ENCODE measurements around the gene APOA5.

Gene APOA5

DNA sequence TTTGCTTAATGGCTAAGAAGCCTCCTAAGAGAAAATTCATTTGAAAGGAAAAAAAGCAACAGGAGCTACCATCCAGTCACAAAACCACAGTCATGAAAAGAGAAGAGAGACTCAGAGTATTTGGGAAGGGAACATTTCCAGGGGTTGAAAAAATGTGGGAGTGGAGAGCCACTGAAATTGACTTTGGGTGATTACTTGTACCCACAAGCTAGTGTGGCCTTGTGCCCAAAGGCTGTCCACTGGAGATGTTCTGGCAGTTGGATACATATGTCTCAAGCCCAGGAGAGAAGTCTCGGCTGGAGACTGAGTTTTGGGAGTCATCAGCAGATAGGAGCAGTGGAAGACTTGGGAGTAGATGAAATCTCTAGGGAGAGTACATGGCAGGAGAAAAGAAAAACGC lies 3.2 kb upstream of the APOA5 start:
- TF ChIP-seq, protein P1, sequence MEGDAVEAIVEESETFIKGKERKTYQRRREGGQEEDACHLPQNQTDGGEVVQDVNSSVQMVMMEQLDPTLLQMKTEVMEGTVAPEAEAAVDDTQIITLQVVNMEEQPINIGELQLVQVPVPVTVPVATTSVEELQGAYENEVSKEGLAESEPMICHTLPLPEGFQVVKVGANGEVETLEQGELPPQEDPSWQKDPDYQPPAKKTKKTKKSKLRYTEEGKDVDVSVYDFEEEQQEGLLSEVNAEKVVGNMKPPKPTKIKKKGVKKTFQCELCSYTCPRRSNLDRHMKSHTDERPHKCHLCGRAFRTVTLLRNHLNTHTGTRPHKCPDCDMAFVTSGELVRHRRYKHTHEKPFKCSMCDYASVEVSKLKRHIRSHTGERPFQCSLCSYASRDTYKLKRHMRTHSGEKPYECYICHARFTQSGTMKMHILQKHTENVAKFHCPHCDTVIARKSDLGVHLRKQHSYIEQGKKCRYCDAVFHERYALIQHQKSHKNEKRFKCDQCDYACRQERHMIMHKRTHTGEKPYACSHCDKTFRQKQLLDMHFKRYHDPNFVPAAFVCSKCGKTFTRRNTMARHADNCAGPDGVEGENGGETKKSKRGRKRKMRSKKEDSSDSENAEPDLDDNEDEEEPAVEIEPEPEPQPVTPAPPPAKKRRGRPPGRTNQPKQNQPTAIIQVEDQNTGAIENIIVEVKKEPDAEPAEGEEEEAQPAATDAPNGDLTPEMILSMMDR (IDR thresholded peaks at IDR 0.05), result no peak
- H3K9me3 Mint-ChIP-seq, result no peaks in the 10 kb centered on the region
- H3K27ac Mint-ChIP-seq, result no peak overlapping the region
- no peak for DNase-seq
- H3K4me1 Mint-ChIP-seq, result peaks cover 16% of the 10 kb centered on the region
- H3K27me3 Mint-ChIP-seq (ENCODE audit: low read depth, poor library complexity), result peaks cover 18% of the 10 kb centered on the region
- H3K4me3 Mint-ChIP-seq, result no peak overlapping the region
- H3K36me3 Mint-ChIP-seq (ENCODE audit: low read depth), result no peaks in the 10 kb centered on the region

DNA sequence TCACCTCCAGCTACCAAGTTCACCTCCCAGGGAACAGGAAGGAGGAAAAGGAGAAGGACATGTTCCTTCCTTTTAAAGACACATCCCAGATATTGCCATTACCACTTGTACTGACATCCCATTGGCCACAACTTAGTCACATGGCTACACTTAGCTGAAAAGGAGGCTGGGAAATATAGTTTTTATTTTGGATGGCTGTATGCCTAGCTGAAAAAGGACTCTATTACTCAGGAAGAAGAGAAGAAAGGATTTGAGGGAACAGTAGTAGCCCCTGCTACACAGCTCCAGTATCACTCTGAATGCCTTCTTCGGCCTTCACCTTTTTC lies 2.1 kb upstream of the APOA5 start:
- Mint-ChIP-seq H3K27me3 (ENCODE audit: low read depth, poor library complexity) (peaks cover 27% of the 10 kb centered on the region), H3K36me3 (ENCODE audit: low read depth) (no peaks in the 10 kb centered on the region), H3K27ac (no peak overlapping the region), H3K4me3 (no peak overlapping the region), H3K4me1 (peaks cover 16% of the 10 kb centered on the region), H3K9me3 (no peaks in the 10 kb centered on the region)
- TF ChIP-seq, protein P1 (IDR thresholded peaks at IDR 0.05), result no peak
- DNase-seq, result no peak

DNA sequence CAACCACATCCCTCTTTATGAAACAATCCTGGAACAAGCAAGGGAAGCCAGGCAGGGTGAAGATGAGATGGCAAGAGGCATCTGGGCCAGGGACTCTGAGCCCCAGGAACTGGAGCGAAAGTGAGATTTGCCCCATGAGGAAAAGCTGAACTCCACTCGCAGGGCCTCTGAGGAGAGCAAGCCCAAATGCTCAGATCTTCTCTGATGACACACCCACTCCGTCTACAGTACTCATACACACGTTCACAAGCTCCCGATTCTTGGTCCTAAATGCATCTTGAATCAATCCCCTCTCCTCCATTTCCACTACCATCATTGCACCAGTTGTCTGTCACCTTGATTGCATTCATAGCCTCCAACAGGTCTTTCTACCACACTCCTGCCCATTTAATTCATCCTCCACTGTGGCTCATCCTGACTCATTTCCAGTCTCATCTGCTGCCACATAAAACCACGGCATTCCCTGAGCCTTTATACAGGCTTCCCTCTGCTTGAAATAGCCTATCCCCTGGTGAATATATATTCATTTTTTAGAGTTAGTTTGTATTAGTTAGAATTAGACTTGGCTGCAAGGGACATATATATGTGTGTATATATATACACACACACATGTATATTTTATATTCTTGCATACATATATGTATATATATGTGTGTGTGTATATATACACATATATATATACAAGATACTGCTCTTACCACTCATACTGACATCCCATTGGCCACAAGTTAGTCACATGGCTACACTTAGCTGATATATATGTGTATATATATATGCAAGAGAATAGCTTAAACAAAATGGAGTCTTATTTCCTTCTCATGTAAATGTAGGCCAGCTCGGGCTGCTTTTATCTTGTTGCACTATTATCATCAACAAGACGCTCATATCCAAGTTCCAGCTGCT lies 1.4 kb upstream of the APOA5 start:
- H3K27me3 Mint-ChIP-seq (ENCODE audit: low read depth, poor library complexity), result peaks cover 31% of the 10 kb centered on the region
- no peak overlapping the region for H3K27ac Mint-ChIP-seq
- no peak for DNase-seq
- peaks cover 22% of the 10 kb centered on the region for H3K4me1 Mint-ChIP-seq
- TF ChIP-seq, protein P1 (IDR thresholded peaks at IDR 0.05), result no peak
- H3K9me3 Mint-ChIP-seq, result no peaks in the 10 kb centered on the region
- no peak overlapping the region for H3K4me3 Mint-ChIP-seq
- no peaks in the 10 kb centered on the region for H3K36me3 Mint-ChIP-seq (ENCODE audit: low read depth)

DNA sequence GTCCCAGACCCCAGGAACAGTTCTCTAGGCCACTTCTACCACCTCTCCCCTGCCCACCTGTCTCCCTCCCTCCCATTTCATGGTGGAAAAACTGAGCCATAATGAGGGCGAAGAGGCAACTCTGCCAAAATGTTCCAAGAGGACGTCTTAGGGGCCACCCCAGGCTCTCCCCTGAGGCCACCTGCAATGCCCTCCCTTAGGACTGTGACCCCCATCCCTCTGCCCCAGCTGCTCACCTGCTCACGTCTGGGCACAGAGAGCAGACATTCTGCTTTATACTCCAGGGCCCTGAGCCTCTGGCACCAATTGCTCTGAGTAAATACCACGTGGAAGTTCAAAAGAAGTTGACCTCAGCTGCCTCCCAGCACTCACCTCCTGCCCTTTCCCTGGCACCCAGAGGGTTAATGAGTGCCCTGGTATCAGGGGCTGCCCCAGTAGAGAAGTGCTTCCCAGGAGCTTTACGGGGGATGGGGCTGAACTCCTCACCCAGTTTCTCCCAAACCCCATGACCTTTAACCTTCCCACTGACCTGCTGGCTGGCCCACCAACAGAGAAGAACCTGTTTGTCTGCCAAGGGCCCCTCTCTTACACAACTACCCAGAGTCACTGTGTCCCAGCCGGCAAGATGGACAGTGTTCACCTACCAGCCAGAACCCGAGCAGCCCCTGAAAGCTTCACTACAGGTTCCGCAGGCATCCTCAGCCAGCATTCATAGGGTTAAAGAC lies 627 bp upstream of the APOA5 start:
- Mint-ChIP-seq H3K27me3 (ENCODE audit: low read depth, poor library complexity) (peaks cover 31% of the 10 kb centered on the region), H3K4me3 (no peak overlapping the region), H3K9me3 (no peaks in the 10 kb centered on the region), H3K27ac (no peak overlapping the region), H3K36me3 (ENCODE audit: low read depth) (no peaks in the 10 kb centered on the region), H3K4me1 (peaks cover 24% of the 10 kb centered on the region)
- no peak for DNase-seq
- TF ChIP-seq, protein P1 (IDR thresholded peaks at IDR 0.05), result no peak

DNA sequence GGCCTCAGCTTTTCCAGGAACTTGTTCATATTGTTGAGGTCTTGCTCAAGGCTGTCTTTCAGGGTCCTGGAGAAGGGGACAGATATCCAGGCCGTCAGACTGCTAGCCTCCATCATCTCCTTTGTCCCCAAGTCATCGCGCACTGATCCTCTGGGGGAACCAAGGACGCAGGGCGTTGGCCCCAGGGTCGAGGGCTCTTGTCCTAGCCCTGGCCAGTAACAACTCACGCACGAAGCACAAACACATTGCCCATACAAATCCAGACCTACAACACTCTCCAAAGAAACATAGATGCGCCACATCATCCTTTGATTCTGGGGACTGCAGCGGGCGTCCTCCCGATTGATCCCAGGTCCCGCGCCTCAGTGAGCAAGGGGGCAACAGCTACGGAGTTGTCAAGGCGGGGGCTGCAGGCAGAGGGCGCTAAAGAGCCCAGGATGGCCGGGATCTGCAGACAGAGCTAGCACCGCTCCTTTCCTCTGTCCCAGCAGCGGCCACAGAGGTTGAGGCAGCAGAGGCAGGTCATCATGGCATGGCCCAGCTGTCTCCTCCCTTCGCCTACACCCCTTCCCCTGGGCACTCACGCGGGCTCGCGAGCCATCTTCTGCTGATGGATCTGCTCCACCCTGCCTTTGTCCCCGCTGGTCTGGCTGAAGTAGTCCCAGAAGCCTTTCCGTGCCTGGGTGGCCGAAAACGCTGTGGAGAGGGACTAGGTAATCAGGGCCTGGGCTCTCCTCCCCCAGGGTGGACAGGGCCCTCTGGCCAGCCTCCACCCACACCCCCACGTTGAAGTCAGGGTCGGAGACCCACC lies 472 bp downstream of the APOA5 start:
- H3K36me3 Mint-ChIP-seq (ENCODE audit: low read depth), result peaks cover 3% of the 10 kb centered on the region
- H3K4me3 Mint-ChIP-seq, result peak overlapping the region; percentile 39
- no peak overlapping the region for H3K27ac Mint-ChIP-seq
- TF ChIP-seq, protein P1 (IDR thresholded peaks at IDR 0.05), result peak; percentile 89
- H3K9me3 Mint-ChIP-seq, result no peaks in the 10 kb centered on the region
- H3K27me3 Mint-ChIP-seq (ENCODE audit: low read depth, poor library complexity), result peaks cover 27% of the 10 kb centered on the region
- peak; percentile 92 for DNase-seq
- peaks cover 35% of the 10 kb centered on the region for H3K4me1 Mint-ChIP-seq

Data from nephron progenitor cell (in vitro differentiated cells).